NCI-H524 treated with DMSO at 0.1 percent for 48 hours (cell line): ENCODE measurements around the gene ZNF79.

Experiments
- DNase-seq: peaks from one replicate; lab custom pipeline; 2025; lab: John Stamatoyannopoulos, UW

The ZNF79 gene

GRCh38 chr9:127423934-127424675 is at the start of gene ZNF79:
Gene ZNF79 (plus strand): TSS chr9:127424382. CDS start chr9:127424788, 406 bp downstream.
- peak; percentile 74 for DNase-seq

GRCh38 chr9:127380479-127380878 is 43.7 kb upstream of the ZNF79 start:
- DNase-seq, result no peak

- DNase-seq, result no peak
Measured at GRCh38 chr9:127382541-127382940, 41.6 kb upstream of the ZNF79 start.

- DNase-seq, result no peak
Measured at GRCh38 chr9:127384016-127384730, 40.0 kb upstream of the ZNF79 start.

- DNase-seq, result no peak
Measured at GRCh38 chr9:127384901-127385300, 39.3 kb upstream of the ZNF79 start.

- no peak for DNase-seq
Measured at GRCh38 chr9:127386249-127386648, 37.9 kb upstream of the ZNF79 start.

- no peak for DNase-seq
Measured at GRCh38 chr9:127386981-127387380, 37.2 kb upstream of the ZNF79 start.

- DNase-seq, result no peak
Measured at GRCh38 chr9:127388037-127388855, 35.9 kb upstream of the ZNF79 start.

- no peak for DNase-seq
Measured at GRCh38 chr9:127388856-127389238, 35.3 kb upstream of the ZNF79 start.

GRCh38 chr9:127389381-127390247 is 34.6 kb upstream of the ZNF79 start:
- DNase-seq, result no peak

GRCh38 chr9:127390248-127390545 is 34.0 kb upstream of the ZNF79 start:
- no peak for DNase-seq

- DNase-seq, result no peak
Measured at GRCh38 chr9:127390563-127390962, 33.6 kb upstream of the ZNF79 start.

GRCh38 chr9:127392166-127392565 is 32.0 kb upstream of the ZNF79 start:
- DNase-seq, result no peak

- DNase-seq, result no peak
Measured at GRCh38 chr9:127392976-127393375, 31.2 kb upstream of the ZNF79 start.

GRCh38 chr9:127393645-127394044 is 30.5 kb upstream of the ZNF79 start:
- no peak for DNase-seq

GRCh38 chr9:127395497-127396252 is 28.5 kb upstream of the ZNF79 start:
- no peak for DNase-seq

- no peak for DNase-seq
Measured at GRCh38 chr9:127396253-127396807, 27.9 kb upstream of the ZNF79 start.

GRCh38 chr9:127396808-127397645 is 27.2 kb upstream of the ZNF79 start, which contains the start of gene SLC2A8:
Gene SLC2A8 (plus strand): TSS chr9:127397169. CDS start chr9:127397231, 62 bp downstream.
- peak; percentile 99 for DNase-seq

- DNase-seq, result no peak
Measured at GRCh38 chr9:127397646-127398274, 26.4 kb upstream of the ZNF79 start.
